ENCODE results near the gene RYR2.

The RYR2 gene

GRCh38 chr1:237748171-237748960 lies 706.4 kb downstream of the RYR2 start:
- no peak for FAIRE-seq

- FAIRE-seq, result no peak
Observed at GRCh38 chr1:237749122-237749521, 707.1 kb downstream of the RYR2 start.

GRCh38 chr1:237751090-237751489 lies 709.1 kb downstream of the RYR2 start:
- FAIRE-seq, result no peak

- no peak for FAIRE-seq
Observed at GRCh38 chr1:237754627-237755026, 712.6 kb downstream of the RYR2 start.

- FAIRE-seq, result no peak
Observed at GRCh38 chr1:237756304-237756967, 714.5 kb downstream of the RYR2 start.

- FAIRE-seq, result no peak
Observed at GRCh38 chr1:237759377-237759776, 717.4 kb downstream of the RYR2 start.

- no peak for FAIRE-seq
Observed at GRCh38 chr1:237760951-237761350, 719.0 kb downstream of the RYR2 start.

- no peak for FAIRE-seq
Observed at GRCh38 chr1:237763137-237763536, 721.2 kb downstream of the RYR2 start.

- FAIRE-seq, result no peak
Observed at GRCh38 chr1:237763751-237764150, 721.8 kb downstream of the RYR2 start.

GRCh38 chr1:237769916-237770315 lies 727.9 kb downstream of the RYR2 start:
- no peak for FAIRE-seq

- no peak for FAIRE-seq
Observed at GRCh38 chr1:237772009-237772408, 730.0 kb downstream of the RYR2 start.

- no peak for FAIRE-seq
Observed at GRCh38 chr1:237774246-237774645, 732.3 kb downstream of the RYR2 start.

GRCh38 chr1:237779356-237779755 lies 737.4 kb downstream of the RYR2 start:
- FAIRE-seq, result no peak

- FAIRE-seq, result no peak
Observed at GRCh38 chr1:237786066-237786719, 744.2 kb downstream of the RYR2 start.

- no peak for FAIRE-seq
Observed at GRCh38 chr1:237788069-237788468, 746.1 kb downstream of the RYR2 start.

- no peak for FAIRE-seq
Observed at GRCh38 chr1:237789619-237790018, 747.6 kb downstream of the RYR2 start.

- no peak for FAIRE-seq
Observed at GRCh38 chr1:237791592-237791991, 749.6 kb downstream of the RYR2 start.

GRCh38 chr1:237792149-237792548 lies 750.2 kb downstream of the RYR2 start:
- FAIRE-seq, result no peak

- no peak for FAIRE-seq
Observed at GRCh38 chr1:237792726-237793125, 750.7 kb downstream of the RYR2 start.

GRCh38 chr1:237794071-237794470 lies 752.1 kb downstream of the RYR2 start:
- FAIRE-seq, result no peak

- no peak for FAIRE-seq
Observed at GRCh38 chr1:237795558-237795957, 753.6 kb downstream of the RYR2 start.

- no peak for FAIRE-seq
Observed at GRCh38 chr1:237799762-237800474, 757.9 kb downstream of the RYR2 start.

GRCh38 chr1:237804516-237804915 lies 762.5 kb downstream of the RYR2 start:
- no peak for FAIRE-seq
